Calu3 (cell line): ENCODE results near the gene CSMD2. TPM values are rescaled to one million over a fixed set of nuclear protein-coding genes. Genes with fewer than 3 reads are reported as not detected.

Experiments used
- BruUV-seq: library from RNA; stranded (reverse); fragments of 400-500 nt; replicated peaks from 2 replicates; lab custom pipeline; 2021; lab: Mats Ljungman, UMichigan
- CTCF ChIA-PET: fragments of 300-600 bp; sonication (Branson Sonifier 250); formaldehyde crosslinking; loops from one replicate; lab custom pipeline; 2022; ENCODE audit warnings: antibody characterized with exemption; lab: Charles Lee
- DNase-seq: peaks from one replicate; pipeline ENCODE4 v3.0.0; 2022
- H3K27ac Mint-ChIP-seq: one replicate; pipeline ENCODE4 v1.8.0; 2022; ENCODE audit warnings: mixed read lengths; ENCODE audit not compliant: unreplicated experiment
- H3K27me3 Mint-ChIP-seq: one replicate; pipeline ENCODE4 v1.8.0; 2022; ENCODE audit warnings: mixed read lengths; ENCODE audit not compliant: unreplicated experiment
- H3K36me3 Mint-ChIP-seq: one replicate; pipeline ENCODE4 v1.8.0; 2022; ENCODE audit warnings: mild to moderate bottlenecking, moderate library complexity, mixed read lengths; ENCODE audit not compliant: insufficient read depth, unreplicated experiment
- H3K4me1 Mint-ChIP-seq: one replicate; pipeline ENCODE4 v1.8.0; 2022; ENCODE audit warnings: mild to moderate bottlenecking, low read depth, mixed read lengths; ENCODE audit not compliant: unreplicated experiment
- H3K4me3 Mint-ChIP-seq: one replicate; pipeline ENCODE4 v1.8.0; 2022; ENCODE audit warnings: mild to moderate bottlenecking, low read depth, moderate library complexity, mixed read lengths; ENCODE audit not compliant: unreplicated experiment
- H3K9me3 Mint-ChIP-seq: one replicate; pipeline ENCODE4 v1.8.0; 2022; ENCODE audit warnings: low read depth, mixed read lengths; ENCODE audit not compliant: unreplicated experiment
- CTCF ChIP-seq: fragments of 200-600 bp; IDR thresholded peaks from one replicate; pipeline ENCODE4 v1.8.0; 2022; ENCODE audit warnings: antibody characterized with exemption; ENCODE audit not compliant: unreplicated experiment
- intact Hi-C: fragments of 100-400 bp; cut with micrococcal nuclease; formaldehyde crosslinking; loops from one replicate; pipeline ENCODE4 v1.10.0; 2022; ENCODE audit not compliant: unreplicated experiment
- total RNA-seq: library from RNA; stranded (reverse); gene quantifications from 2 replicates; pipeline ENCODE4 v1.2.3, GENCODE V29; 2022

CSMD2 gene
- total RNA-seq, 1 experiment from 2014 or later: not detected

- Mint-ChIP-seq H3K9me3 (peaks cover 5% of the 10 kb centered on the region), H3K4me3 (no peak overlapping the region), H3K4me1 (no peaks in the 10 kb centered on the region), H3K27ac (no peak overlapping the region), H3K27me3 (no peaks in the 10 kb centered on the region), H3K36me3 (no peaks in the 10 kb centered on the region)
- BruUV-seq: no TSS peak
- no peak for DNase-seq
- intact Hi-C loops: no loop called here
- CTCF ChIA-PET: no interaction called here
- no peak for TF ChIP-seq CTCF
These were observed 269.1 kb downstream of the CSMD2 start for GRCh38 chr1:33895976-33896375.

GRCh38 chr1:33895396-33895795, 269.6 kb downstream of the CSMD2 start:
- Mint-ChIP-seq H3K27me3 (no peaks in the 10 kb centered on the region), H3K4me3 (no peak overlapping the region), H3K27ac (no peak overlapping the region), H3K9me3 (peaks cover 5% of the 10 kb centered on the region), H3K36me3 (no peaks in the 10 kb centered on the region), H3K4me1 (no peaks in the 10 kb centered on the region)
- no TSS peak for BruUV-seq
- TF ChIP-seq CTCF: no peak
- intact Hi-C loops: no loop called here
- no peak for DNase-seq
- CTCF ChIA-PET: no interaction called here

- H3K27me3 Mint-ChIP-seq: no peaks in the 10 kb centered on the region
- no peaks in the 10 kb centered on the region for H3K4me1 Mint-ChIP-seq
- H3K27ac Mint-ChIP-seq: no peak overlapping the region
- H3K36me3 Mint-ChIP-seq: no peaks in the 10 kb centered on the region
- DNase-seq: no peak
- TF ChIP-seq CTCF: no peak
- H3K4me3 Mint-ChIP-seq: no peak overlapping the region
- CTCF ChIA-PET: no interaction called here
- peaks cover 5% of the 10 kb centered on the region for H3K9me3 Mint-ChIP-seq
- BruUV-seq: no TSS peak
- intact Hi-C loops: no loop called here
These were observed 271.7 kb downstream of the CSMD2 start for GRCh38 chr1:33893147-33893830.

- Mint-ChIP-seq H3K4me1 (no peaks in the 10 kb centered on the region), H3K27me3 (peaks cover 11% of the 10 kb centered on the region), H3K4me3 (no peak overlapping the region), H3K27ac (no peak overlapping the region), H3K36me3 (no peaks in the 10 kb centered on the region), H3K9me3 (peaks cover 3% of the 10 kb centered on the region)
- no peak for TF ChIP-seq CTCF
- intact Hi-C loops: no loop called here
- no TSS peak for BruUV-seq
- DNase-seq: no peak
- CTCF ChIA-PET: no interaction called here
These were observed 278.5 kb downstream of the CSMD2 start for GRCh38 chr1:33886496-33886895.
